ENCODE measurements around the gene ZCCHC17.
A peak's percentile ranks its signal among the peaks of the same experiment; 100 is the strongest.
"Not testable (repeated sequence)": the region's sequence is repeated elsewhere in the genome, so short reads cannot be mapped to it uniquely, and the experiment has no call there.

ZCCHC17 gene

GRCh38 chr1:31371121-31371959 lies 74.5 kb downstream of the ZCCHC17 start:
- no peak for DNase-seq

- DNase-seq, result no peak
These were observed 75.2 kb downstream of the ZCCHC17 start for GRCh38 chr1:31372051-31372450.

GRCh38 chr1:31372751-31373055 lies 75.9 kb downstream of the ZCCHC17 start:
- DNase-seq, result no peak

DNA sequence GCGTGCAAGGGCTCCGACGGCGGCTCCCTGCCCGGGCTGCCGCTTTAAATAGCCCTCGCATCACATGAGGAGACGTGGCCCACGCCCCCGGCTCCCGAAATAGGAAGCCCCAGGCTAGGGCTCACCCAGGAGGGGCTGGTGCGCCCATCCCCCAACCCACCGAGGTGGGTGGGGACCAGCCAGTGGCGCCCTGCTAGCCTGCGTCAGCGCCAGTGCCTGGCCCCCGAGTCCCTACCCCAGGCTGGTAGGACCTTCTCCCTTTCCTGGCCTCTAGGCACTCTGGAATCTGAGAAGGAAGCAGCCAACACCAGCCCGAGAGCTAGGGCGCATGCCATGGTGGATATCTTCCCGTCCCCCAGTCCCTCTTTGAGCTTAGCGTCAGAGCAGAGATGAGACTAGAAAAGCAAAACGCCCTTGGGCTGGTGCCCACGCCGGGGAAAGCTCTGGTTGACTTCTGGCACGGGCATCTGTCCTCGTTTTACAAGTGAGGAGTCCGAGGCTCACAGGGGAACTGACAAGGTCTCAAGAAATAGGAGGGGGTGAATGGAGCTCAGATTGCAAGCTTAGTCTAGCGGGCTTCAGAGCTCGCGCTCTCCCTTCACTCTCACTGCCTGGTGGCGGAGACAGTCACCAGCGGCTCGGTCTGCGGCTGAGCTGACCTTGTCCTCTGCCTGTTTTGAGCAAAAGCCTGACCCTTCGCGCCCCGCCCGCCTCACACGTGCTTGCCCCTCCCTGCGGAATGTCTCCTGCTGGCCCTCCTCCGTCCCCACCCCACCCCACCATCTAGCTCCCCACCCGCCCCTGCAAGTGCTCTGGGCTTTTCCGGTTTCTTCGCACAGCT lies 76.4 kb downstream of the ZCCHC17 start, which contains the start of gene FABP3:
Gene FABP3, minus strand, starts transcription at position 21 of the 841 bp plus-strand sequence. CDS start 62 bp downstream, outside the sequence.
- peak; percentile 17 for DNase-seq

GRCh38 chr1:31373897-31374486 lies 77.2 kb downstream of the ZCCHC17 start:
- no peak for DNase-seq

- no peak for DNase-seq
These were observed 77.8 kb downstream of the ZCCHC17 start for GRCh38 chr1:31374511-31375196.

- DNase-seq, result no peak
These were observed 79.7 kb downstream of the ZCCHC17 start for GRCh38 chr1:31376375-31377134.

DNA sequence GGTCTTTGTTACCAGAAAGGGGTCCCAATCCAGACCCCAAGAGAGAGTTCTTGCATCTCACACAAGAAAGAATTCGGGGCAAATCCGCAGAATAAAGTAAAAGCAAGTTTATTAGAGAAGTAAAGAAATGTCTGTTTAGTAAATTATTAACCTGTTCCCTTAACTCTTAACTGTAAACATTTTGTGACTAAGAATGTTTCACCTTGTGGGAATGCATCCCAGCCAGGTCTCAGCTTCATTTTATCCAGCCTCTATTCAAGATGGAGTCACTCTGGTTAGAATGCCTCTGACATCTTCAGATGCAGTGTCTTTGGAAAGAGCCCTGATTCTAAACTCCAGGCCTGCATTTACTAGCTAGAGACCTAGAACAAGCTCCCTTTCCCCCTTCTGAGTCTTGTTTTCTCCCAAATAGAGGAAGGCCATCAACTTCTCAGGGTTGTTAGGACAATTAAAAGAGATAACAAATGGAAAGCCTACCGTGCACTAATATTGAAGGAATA lies 80.6 kb downstream of the ZCCHC17 start:
- no peak for DNase-seq

- DNase-seq, result no peak
These were observed 81.2 kb downstream of the ZCCHC17 start for GRCh38 chr1:31378001-31378400.

GRCh38 chr1:31380181-31380580 lies 83.3 kb downstream of the ZCCHC17 start:
- no peak for DNase-seq

DNA sequence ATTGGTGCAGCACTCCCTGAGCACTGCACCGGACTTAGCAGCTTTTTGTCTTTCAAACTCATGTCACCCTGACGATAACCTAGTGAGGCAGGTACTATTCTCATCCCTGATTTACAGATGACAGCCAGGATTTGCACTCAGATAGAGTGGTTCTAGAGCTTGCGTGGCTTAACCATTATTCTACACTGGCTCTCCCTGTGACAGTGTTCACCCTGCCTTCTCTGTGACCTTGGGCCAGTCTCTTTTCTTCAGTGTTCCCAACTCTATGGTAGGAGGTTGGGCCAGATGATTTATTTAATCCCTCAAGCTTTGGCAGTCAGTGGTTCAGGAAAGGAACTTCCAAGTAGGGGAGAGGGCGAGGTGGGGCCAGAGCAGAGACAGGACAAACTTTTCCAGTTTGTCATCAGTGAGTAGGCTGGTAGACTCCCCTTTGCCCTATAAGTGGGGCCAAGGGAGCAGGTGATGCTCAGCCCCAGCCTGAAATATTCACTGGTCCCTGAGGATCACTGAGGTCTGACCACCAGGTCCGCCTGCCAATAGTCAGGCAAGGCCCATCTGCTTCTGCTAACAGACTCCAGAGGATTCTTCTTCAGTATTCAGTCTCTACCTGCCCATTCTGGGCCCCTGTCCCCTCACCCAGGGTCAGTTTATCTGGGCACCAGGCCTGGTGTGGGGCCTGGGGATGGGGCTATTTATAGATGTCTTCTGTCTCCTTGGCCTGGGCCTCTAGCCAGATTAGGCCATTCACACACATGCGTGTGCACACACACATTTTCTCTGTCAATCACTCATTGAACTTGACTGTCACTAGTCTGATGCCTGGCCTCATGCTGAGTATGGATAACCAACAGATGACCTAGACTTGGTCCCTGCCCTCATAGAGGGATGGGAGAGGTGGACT lies 84.8 kb downstream of the ZCCHC17 start:
- no peak for DNase-seq

DNA sequence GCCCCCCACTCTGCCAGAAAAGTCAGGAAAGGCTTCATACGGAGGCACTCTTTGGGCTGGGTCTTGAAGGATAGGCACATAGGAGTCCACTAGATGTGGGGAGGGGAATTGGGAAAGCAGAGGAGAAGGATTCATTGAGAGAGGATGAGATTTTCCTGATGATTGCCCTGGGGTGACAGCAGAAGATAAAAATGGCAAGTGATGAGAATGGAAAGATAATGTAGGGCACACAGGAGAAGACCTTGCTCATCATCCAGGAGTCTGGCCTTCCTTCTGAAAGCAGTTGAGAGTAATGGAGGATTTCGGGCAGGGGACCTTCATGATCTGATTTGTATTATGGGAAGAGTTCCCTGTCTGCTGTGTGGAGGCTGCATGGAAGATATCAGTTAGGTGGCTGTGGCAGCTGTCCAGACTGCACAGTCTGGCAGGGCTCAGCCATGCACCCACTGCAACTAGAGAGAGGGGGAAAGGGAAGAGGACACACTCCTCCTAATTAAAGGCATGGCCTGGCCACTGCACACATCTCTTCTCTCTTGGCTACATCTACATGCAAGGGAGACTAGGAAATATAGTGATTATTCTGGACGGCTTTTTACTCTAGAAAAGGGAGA lies 85.7 kb downstream of the ZCCHC17 start:
- DNase-seq, result no peak

DNA sequence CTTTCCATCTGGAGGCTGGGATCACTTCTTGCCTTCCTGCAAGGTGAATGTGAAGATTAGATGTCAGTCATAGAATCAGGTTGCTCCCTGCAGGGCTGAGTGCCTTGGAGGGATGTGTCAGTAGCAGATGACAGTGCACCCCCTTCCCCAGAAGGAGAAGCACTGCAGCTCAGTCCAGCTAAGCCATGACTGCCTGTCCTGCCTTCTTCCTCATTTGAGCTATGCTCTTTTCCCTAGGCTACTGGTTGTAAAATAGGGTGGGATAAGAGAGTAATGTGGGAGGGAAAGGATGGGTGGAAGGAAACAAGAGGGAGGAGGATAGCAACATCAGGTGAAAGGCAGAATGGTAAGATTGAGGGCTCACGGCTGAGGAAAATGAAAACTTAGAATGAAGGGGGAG lies 87.1 kb downstream of the ZCCHC17 start:
- no peak for DNase-seq

- DNase-seq, result not testable (repeated sequence)
These were observed 89.9 kb downstream of the ZCCHC17 start for GRCh38 chr1:31386576-31387243.

DNA sequence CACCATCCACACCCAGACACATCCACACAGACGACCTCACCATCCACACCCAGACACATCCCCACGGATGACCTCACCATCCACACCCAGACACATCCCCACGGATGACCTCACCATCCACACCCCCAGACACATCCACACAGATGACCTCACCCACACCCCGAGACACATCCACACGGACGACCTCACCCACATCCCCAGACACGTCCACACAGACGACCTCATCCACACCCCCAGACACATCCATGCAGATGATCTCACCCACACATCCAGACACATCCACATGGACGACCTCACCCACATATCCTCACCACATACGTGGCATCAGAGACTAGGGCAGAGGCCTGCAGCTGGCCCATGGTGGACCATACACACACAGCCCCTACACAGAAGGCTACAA lies 90.8 kb downstream of the ZCCHC17 start:
- no peak for DNase-seq

DNA sequence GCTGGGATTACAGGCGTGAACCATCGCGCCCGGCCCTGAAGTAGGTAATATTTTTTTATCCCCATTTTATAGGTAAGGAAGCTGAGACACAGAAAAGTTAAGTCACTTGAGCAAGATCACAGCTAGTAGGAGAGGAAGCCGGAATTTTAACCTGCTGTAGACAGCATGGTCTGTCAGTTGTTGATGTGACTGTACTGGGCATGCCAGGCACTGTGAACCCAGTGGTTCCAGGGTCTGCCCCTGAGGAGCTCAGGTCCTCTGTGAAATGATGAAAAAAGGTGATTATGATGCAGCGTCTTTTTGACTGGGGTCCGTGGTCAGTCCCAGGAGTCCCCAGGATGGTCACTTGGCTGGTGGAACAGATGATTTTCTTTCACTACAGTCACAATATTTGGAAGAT lies 92.8 kb downstream of the ZCCHC17 start:
- no peak for DNase-seq

GRCh38 chr1:31390071-31390470 lies 93.2 kb downstream of the ZCCHC17 start:
- DNase-seq, result no peak

DNA sequence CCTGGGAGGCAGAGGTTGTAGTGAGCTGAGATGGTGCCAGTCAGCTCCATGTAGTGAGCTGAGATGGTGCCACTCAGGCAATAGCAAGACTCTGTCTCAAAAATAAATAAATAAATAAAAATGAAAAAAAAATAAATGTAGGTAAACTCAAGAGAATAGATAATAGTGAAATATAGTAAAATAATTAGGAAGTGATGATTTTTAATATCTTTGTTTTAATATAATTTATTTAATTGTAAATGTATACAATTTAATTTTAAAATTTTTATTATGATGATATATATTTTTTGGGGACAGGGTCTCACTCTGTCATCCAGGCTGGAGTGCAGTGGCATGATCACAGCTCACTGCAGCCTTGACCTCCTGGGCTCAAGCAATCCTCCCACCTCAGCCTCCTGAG lies 96.6 kb downstream of the ZCCHC17 start:
- DNase-seq, result no peak

- peak; percentile 83 for DNase-seq
These were observed 97.9 kb downstream of the ZCCHC17 start for GRCh38 chr1:31394584-31395193.
